ENCODE results near the gene VSNL1. TPM values are rescaled to one million over a fixed set of nuclear protein-coding genes. Genes with fewer than 3 reads are reported as not detected.

Gene VSNL1
- total RNA-seq, 1 donor from 2014 or later: 0.13 TPM

- Histone ChIP-seq H3K27me3 (ENCODE audit: control insufficient read depth, insufficient read depth, low read length) (no peaks in the 10 kb centered on the region), H3K36me3 (ENCODE audit: control insufficient read depth, insufficient read depth, low read length) (no peaks in the 10 kb centered on the region), H3K4me3 (ENCODE audit: low read depth, low read length) (no peak overlapping the region)
- TF ChIP-seq CTCF (IDR thresholded peaks at IDR 0.05; ENCODE audit: insufficient read depth, low read length, poor library complexity, severe bottlenecking): no peak
- DNase-seq (ENCODE audit: low read depth): no peak
Observed at GRCh38 chr2:17634997-17635396, 94.5 kb downstream of the VSNL1 start.

- no peak for DNase-seq (ENCODE audit: low read depth)
- TF ChIP-seq CTCF (IDR thresholded peaks at IDR 0.05; ENCODE audit: insufficient read depth, low read length, poor library complexity, severe bottlenecking): no peak
- Histone ChIP-seq H3K4me3 (ENCODE audit: low read depth, low read length) (no peak overlapping the region), H3K36me3 (ENCODE audit: control insufficient read depth, insufficient read depth, low read length) (no peaks in the 10 kb centered on the region), H3K27me3 (ENCODE audit: control insufficient read depth, insufficient read depth, low read length) (no peaks in the 10 kb centered on the region)
Observed at GRCh38 chr2:17636257-17636656, 95.8 kb downstream of the VSNL1 start.

- Histone ChIP-seq H3K27me3 (ENCODE audit: control insufficient read depth, insufficient read depth, low read length) (no peaks in the 10 kb centered on the region), H3K4me3 (ENCODE audit: low read depth, low read length) (no peak overlapping the region), H3K36me3 (ENCODE audit: control insufficient read depth, insufficient read depth, low read length) (no peaks in the 10 kb centered on the region)
- TF ChIP-seq CTCF (IDR thresholded peaks at IDR 0.05; ENCODE audit: insufficient read depth, low read length, poor library complexity, severe bottlenecking): no peak
- no peak for DNase-seq (ENCODE audit: low read depth)
Observed at GRCh38 chr2:17637131-17637906, 96.8 kb downstream of the VSNL1 start.

GRCh38 chr2:17638196-17638743, 97.8 kb downstream of the VSNL1 start:
- DNase-seq (ENCODE audit: low read depth): no peak
- Histone ChIP-seq H3K36me3 (ENCODE audit: control insufficient read depth, insufficient read depth, low read length) (no peaks in the 10 kb centered on the region), H3K4me3 (ENCODE audit: low read depth, low read length) (no peak overlapping the region), H3K27me3 (ENCODE audit: control insufficient read depth, insufficient read depth, low read length) (no peaks in the 10 kb centered on the region)
- no peak for TF ChIP-seq CTCF (IDR thresholded peaks at IDR 0.05; ENCODE audit: insufficient read depth, low read length, poor library complexity, severe bottlenecking)

GRCh38 chr2:17640406-17640805, 99.9 kb downstream of the VSNL1 start:
- TF ChIP-seq CTCF (IDR thresholded peaks at IDR 0.05; ENCODE audit: insufficient read depth, low read length, poor library complexity, severe bottlenecking): no peak
- Histone ChIP-seq H3K36me3 (ENCODE audit: control insufficient read depth, insufficient read depth, low read length) (no peaks in the 10 kb centered on the region), H3K27me3 (ENCODE audit: control insufficient read depth, insufficient read depth, low read length) (no peaks in the 10 kb centered on the region), H3K4me3 (ENCODE audit: low read depth, low read length) (no peak overlapping the region)
- DNase-seq (ENCODE audit: low read depth): no peak
